GM23248 (cell line): Measurements from ENCODE around the gene FCN1.

ENCODE experiments used
- EZH2 ChIP-seq: fragments of 200-600 bp; sonication (generic); IDR thresholded peaks from 2 replicates; pipeline ENCODE4 v1.6.1; 2018; ENCODE audit warnings: antibody characterized with exemption, mild to moderate bottlenecking; ENCODE audit not compliant: insufficient read depth, poor library complexity, severe bottlenecking
- EZH2phosphoT487 ChIP-seq: fragments of 200-600 bp; sonication (generic); IDR thresholded peaks from 2 replicates; pipeline ENCODE4 v1.6.1; 2018; ENCODE audit warnings: antibody characterized with exemption, moderate library complexity, mild to moderate bottlenecking, low read depth; ENCODE audit not compliant: insufficient read depth

- TF ChIP-seq EZH2: no peak
- no peak for TF ChIP-seq EZH2phosphoT487
These were observed 21.5 kb upstream of the FCN1 start for GRCh38 chr9:134939080-134939733.
